GM21423 (cell line): ENCODE data around the gene ADGRD1.

Source experiments
- ATAC-seq: cut with Tn5 transposase; IDR thresholded peaks from one replicate; pipeline ENCODE4 v1.9.1; 2021; ENCODE audit warnings: mild to moderate bottlenecking, moderate library complexity; ENCODE audit not compliant: unreplicated experiment

The ADGRD1 gene

DNA sequence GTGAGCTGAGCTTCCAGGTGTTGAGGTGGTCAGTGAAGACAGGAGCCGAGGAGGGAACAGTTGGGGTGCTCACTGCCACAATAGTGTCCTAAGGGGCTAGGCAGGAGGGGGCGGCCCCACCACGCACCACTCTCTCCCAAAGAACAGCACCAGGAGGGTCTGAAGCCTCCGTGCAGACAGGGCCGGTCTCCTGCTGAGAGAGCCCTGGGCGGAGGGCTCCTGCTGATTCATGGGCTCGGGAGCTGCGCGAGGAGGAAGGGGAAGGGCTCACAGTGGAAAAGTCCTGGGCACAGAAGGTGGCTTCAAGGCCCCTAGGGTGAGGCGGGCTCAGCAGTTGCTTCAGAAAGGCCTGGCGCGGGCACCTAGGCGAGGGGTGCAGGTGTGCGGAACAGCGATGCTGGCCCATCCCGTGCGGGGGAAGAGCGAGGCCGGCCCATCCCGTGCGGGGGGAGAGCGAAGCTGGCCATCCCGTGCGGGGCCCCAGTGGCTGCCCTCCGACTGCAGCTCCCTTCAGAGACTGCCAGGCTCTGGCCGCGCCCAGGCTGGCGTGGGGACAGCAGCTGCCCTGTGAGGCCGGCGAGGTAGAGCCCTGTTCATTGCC lies 176.7 kb downstream of the ADGRD1 start:
- no peak for ATAC-seq

DNA sequence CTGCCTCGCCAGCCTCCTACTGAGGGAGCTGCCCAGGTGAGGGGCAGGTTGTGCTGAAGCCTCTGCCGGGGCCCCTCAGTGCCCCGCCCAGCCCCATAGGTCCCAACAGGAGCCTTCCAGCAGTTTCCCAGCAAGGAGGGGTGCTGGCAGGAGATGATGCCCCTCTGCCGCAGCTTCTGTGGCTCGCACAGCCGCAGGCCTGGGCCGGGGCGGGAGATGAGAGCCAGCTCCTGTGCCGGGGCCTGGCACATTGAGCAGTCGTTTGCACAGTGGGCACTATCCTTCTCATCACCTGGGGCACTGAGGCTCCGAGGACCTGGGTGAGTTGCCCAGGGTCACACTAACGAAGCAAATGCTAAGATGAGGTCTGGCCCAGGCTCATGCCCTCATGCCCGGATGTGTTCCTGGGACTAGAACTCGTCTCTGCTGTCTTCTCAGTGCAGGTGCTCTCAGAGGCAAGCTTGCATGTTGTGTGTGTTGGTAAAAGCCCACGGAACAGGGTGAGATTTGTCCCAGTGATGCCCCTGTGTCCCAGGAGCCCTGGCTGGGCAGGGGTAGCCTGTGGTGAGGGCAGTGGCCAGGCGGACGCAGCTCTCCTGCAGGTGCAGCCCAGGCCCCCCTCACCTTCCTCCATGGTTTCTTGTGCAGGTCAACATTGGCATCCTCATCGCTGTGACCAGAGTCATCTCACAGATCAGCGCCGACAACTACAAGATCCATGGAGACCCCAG lies 177.5 kb downstream of the ADGRD1 start:
- no peak for ATAC-seq

DNA sequence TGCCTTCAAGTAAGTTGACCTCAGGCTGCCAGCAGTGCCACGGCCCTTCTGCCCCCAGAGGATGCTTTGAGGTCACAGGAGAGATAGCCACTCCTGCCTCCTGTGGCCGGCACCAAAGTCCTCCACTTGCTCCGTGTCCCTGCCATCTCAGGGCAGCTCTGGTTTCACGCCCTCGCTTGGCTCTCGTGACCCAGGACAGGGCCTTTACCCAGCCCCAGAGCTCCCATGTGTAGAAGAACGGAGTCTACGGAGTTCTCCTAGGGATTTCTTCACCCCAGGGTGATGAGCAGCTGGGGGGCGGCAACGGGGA lies 178.1 kb downstream of the ADGRD1 start:
- ATAC-seq = no peak

DNA sequence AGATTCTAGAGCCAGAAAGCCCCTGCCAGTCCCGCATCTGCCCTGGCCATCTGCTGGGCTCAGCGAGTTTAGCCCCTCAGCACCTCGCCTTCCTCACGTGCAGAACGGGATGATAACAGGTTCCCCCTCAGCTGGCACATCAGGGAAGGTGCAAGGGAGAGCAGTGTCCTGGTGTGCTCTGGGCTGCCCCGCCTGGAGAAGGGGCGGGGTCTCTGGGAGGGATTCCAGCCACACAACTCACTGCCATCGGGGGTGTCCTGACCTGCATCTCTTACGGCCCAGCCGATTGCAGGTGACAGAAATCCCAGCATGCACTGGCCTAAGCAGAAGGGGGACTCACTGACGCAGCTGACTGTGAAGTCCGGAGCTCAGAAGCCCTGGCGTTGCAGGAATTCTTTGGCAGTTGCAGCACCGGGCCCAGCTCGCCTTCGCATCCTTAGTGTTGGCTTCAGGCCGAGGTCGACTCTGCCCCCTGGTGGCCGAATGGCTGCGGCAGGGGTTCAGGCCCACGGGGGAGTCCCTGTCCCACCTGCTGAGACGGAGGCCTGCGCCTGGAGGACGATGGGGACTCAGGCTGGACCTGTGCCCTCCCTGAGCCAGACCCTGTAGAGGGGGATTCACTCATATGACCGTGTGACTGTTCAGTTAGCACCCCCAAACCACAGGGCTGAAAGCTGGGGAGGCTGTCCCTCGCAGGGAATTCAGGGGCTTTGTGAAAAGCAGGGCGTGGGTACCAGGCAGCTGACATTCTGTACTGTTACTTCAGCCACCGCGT lies 178.6 kb downstream of the ADGRD1 start:
- no peak for ATAC-seq

DNA sequence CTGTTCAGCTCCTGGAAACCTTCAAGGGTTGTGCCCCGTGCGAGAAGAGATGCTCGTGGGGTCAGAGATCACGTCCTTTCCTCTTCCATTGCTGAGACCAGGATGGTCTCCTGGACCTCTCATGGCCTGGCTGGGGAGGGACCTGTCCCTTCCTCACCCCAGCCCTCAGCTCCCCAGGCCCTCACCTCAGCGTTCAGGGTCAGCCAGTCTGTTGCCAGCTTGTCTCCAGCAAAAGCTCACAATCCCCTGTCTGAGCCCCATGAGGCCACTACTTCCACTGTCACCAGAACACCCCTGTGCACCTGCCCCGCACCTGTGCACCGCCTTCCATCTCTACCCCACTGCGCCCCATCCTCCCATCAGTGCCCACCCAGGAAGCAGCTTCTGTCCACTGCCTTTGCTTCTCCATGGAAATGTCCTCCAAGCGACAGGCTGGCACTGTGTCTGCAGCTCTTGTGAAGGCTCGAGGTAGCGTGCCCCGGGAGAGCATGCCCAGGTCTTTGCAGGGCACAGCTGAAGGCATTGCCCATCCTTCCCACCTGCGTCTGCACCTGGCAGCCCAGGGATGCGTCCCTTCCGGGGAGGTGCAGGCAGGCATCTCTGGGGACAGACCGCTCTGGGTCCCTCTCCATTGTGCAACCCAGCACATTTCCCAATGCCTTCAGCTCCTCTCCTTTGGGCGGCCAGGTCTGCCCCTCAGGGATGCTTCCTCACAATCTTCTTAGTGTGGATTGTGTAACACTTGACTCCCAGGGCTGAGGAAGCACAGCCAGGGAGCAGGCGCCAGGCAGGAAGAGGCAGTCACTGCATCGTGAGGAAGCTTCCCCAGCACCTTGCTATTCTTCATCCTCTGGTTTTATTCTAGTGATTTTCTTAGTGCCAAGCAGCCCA lies 179.6 kb downstream of the ADGRD1 start:
- ATAC-seq = no peak

DNA sequence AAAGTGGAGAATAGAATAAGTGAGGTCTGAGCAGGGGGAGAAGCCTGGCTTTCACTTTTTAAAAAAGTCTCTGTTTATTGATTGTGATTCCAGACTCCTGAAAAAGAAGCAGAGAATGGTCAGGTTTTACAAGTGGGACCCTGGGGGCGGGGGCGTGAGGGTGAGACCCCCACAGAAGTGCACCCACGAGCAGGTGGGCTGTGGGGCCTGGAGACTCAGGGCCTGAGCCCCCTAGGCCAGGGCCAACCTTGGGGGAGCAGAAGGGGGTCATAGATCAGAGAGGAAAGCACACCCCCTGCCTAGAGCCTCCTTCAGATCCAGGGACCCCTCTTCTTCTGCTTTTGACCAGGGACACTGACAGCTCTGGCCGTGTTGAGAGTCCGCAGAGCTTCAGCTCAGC lies 180.3 kb downstream of the ADGRD1 start:
- no peak for ATAC-seq

DNA sequence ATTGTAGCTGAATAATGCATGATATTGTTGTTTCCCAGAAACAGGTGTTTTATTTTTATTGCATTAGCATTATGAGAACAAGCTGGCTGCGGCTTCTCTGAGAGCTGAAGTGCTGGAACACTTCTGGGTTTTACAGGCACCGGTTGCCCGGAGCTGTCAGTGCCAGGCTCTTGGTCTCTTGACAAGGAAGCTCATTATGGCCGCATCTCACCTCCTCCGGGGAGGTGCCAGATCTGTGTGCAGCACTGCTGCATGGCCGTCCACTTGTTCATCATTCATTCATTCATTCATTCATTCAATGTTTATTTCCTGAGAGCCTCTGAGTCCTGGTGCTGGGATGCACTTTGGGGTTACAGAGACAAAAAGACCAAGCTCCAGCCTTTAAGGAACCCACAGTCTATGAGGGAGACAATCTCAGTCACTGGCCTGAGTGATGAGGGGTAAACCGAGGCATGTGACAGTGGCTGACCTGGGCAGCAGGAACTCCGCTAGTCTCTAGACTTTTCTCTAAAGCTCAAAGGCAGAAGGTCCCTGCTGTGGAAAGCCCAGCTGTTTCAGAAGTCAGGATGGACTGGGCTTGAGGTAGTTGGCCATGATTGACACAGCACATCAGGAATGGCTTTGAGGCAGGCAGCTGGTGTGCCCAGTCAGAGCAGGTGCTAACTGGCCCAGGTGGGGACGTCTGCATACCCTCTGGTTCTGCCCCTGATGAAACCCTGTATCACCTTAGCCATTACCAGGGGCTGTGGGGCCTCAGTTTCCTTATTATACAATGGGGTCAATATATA lies 181.0 kb downstream of the ADGRD1 start:
- ATAC-seq = no peak

DNA sequence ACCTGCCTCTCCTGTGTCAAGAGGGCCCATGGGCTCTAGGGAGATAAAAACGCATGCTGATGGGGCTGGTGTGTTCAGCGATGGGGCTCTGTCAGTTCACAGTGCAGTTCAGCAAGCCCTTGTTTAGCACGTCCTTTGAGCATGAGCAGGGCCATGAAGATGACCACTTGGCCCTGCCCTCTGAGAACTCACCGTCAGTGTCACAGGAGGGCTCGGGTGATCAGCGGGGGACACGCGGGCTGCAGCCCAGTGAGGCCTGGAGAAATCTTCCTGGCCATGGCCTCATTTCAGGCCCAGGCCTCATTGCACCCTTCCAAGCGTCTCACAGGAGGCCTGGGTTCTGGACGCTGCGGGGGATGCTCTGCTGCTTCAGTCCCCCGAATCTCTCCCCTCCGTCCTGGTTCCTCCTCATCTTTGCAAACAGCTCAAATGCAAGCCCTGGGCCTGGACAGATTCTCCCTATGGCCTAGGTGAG lies 181.6 kb downstream of the ADGRD1 start:
- no peak for ATAC-seq

DNA sequence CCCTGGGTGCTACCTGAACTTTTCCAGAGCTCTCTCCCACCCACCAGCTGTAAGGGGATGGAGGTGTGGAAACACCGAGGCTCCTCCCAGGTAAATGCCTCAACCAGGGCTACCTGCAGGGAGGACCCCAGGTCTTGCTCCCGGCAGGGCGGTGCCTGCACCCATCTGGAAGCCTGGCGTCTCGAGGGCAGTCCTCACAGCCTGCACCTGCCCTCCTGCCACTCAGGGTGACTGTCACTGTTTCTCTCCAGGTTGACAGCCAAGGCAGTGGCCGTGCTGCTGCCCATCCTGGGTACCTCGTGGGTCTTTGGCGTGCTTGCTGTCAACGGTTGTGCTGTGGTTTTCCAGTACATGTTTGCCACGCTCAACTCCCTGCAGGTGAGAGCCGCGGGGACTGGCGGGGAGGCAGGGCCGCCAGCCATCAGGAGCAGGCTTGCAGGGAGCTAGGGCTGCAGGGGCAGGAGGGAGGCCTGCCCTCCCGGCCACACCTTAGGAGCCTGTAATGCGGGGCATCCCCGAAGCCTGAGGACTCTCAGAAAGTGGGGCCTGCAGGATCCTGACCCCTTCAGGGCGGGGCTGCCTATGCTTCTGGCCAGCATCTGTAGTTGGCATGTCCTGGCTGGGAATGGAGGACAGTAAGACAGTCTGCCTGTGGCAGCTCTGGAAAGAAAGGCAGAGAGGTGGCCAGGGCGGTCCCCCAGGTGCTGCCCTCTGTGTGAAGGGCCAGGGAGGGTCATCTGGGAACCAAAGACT lies 182.3 kb downstream of the ADGRD1 start:
- no peak for ATAC-seq

DNA sequence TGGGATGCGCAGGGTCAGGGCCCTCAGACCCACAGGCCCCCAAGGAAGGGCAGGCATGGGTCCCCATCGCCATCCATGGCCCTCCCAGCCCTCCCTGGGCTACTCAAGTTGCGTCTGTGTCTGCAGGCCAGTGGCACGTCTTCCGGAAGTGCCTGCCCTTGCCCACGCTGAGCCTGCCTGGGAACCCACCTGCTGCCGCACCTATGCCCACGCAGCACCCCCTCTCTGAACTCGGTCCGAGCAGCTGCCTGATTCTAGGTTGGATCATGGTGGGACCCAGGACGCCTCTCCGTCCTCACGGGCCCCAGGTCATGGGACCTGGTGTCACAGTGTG lies 182.8 kb downstream of the ADGRD1 start:
- no peak for ATAC-seq

DNA sequence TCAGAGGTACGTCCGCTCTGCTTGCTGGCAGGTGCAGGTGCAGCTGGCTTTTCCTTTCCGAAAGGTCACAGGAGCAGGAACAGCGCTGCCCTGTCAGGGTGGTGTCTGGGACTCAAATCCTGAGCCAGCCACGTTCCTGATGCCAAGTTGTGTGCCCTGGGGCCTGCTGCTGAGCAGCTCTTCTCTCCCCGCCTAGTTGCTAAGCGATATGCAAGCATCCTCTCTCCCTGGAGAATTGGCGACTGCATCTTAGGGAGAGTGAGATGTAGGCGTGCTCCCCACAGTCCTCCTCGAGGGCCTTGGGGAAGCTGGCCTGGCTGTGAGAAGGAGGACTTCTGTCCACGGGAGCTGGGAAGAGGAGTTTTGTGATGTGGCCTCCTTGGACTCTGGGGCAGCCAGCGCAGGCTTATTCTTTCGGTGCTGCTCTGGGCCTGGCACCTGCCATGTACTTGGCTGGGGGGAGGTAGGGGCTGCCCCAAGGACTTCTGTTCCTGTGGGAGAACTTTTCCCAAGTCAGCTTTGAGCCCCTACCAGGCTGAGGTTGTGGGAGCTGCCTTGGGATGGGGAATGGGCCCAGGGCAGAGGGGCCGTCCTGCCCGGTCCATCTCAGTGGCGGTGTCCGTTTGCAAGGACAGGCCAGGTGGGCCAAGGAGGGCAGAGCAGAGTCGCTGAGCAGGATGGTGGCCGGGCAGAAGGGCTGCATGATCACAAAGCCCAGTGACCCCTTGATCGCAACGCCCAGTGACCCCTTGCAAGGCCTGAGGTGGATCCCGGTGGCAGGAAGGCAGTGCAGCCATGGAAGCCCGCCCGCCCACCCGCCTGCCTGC lies 183.5 kb downstream of the ADGRD1 start:
- no peak for ATAC-seq

DNA sequence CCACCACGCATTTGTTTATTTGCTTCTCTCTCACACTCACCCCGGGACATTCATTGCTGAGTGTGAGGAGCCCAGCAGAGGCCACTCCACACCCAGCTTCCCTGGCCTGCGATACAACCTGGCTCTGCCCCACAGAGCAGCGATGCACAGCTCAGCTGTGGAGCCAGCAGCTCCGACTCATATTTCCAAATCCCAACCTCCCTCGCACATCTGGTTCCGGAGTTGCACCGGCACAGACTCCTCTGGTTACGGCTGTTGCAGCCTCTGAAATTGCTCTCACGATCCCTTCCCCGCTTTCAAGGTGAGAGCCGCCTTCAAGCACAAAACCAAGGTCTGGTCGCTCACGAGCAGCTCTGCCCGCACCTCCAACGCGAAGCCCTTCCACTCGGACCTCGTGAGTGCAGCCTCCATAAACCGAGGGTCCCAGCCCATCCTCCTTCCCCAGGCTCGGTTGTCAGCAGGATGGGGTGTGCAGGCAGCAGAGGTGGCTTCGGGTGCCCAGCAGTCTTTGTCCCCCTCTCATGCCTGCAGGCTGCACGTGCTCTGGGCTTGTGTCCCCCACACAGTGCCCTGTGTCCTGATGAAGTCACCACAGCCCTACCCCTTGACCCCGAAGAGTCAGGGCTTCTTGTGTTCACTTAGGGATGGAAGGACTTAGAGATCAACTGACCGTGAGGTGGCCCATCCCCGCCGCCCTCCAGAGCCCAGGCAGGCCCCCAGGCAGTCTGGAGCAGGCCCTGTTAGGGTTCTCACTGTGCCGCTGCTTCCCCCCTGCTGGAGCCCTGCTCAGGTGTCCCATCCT lies 184.3 kb downstream of the ADGRD1 start:
- no peak for ATAC-seq

DNA sequence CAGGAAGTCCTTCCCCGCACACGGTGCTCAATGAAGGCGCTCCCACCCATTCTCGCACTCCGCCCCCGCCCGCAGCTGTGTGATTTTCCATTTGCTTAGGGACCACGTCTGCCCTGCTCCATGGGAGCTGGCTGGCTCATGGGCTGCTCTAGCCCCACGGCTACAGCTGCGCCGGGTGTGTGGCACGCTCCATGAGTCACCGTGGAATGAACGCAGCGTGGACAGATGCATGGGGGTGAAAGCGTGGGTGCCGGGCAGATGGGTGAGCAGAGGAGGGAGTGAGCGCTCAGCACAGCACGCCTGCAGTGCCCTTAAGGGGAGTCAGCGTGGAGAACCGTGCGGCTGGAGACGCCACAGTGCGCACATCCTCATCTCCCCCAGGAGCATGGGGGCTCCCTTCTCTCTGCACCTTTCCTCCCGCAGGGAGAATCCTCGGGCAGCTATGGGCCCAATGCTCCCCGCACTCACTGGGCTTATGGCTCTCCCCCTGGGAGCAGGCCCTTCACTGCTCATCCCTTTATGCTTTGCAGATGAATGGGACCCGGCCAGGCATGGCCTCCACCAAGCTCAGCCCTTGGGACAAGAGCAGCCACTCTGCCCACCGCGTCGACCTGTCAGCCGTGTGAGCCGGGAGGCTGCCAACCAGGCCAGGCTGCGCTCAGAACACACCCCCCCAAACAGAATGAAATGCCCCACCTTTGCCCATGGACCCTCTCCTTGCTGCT lies 185.1 kb downstream of the ADGRD1 start:
- ATAC-seq = no peak

DNA sequence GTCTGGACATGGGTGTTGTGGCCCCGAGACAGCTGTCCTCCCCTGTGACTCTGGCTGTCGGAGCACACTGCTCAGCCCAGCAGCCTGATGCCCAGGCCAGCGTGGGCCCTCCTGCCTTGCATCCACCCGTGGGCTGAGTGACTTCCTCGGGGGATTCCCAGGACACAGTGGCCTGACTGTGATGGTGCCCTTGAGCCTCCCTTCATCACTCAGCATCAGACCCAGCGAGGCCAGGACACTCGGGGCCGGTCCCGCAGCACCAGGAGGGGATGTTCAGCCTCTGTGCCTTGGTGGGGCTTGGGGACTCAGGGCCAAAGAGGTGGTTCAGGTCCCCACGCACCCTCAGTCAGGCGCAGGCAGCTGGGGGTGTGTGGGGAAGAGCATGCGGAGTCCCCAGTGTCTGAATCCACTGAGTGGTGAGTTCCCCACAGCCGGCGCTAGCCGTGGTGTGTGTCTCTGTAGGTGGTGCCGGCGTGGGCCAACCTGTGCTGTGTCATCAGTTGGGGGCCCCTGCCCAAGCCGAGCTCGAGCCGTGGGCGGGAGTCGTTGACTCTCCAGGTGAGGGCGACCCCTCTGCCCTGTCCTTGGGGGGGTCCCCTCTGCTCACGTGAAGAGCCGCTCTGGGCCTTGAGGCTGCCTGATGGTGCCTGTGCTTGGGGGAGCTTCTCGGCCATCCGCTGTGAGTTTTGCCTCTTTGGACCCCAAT lies 185.8 kb downstream of the ADGRD1 start:
- no peak for ATAC-seq

DNA sequence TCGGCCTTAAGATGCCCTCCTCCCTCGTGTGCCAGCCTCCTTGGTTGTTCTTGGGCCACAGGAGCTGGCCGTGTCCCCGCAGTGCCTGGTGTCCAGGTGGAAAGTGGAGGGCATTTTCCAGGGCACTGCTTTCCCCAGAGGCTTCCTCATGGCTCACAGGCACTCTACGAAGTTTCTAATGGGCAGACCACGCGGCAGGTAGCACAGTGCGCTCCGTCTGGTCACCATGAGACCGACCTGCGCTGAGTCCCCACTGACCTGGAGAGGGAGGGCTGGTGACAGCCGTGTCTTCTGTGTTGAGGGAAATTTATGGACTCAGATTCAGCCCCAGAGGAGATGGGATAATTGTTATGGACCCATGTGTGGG lies 186.3 kb downstream of the ADGRD1 start:
- ATAC-seq = no peak

DNA sequence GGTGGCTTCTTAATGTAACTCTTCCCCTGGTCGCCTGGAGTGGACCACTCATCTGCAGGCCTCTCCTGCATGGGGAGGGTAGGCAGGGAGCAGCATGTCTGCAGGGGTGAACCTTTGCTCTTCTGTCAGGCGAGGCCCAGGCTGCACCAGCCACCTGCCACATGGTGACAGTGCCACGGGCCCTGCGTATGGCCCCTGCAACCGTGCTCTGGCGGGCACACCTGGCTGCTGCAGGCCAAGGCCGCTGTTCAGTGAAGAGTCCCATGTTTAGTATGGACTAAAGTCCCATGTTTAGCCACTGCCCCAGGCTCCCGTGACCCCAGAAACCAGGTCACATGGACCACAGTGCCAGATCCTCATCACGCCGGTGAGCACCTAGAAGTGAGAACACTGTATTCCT lies 187.0 kb downstream of the ADGRD1 start:
- ATAC-seq = no peak

DNA sequence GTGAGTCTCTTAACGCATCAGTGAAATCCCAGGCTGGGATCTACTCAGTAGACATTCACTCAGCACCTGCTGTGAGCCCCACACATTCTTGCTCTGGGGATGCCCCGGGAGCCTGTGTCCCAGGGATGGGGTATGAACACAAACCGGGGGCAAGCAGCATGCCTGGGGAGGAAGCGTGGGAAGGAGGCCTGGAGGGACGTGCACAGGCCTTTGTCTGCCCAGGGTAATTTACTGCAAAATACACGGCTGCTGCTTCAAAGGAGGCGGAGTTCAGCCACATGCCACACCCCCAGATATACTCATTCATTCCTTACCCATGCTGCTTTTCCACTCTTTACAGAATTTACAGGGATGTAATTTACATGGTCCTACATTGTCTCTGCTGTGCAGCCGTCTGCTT lies 187.8 kb downstream of the ADGRD1 start:
- ATAC-seq = no peak
